ENCODE data around the gene IRS1.

DNA sequence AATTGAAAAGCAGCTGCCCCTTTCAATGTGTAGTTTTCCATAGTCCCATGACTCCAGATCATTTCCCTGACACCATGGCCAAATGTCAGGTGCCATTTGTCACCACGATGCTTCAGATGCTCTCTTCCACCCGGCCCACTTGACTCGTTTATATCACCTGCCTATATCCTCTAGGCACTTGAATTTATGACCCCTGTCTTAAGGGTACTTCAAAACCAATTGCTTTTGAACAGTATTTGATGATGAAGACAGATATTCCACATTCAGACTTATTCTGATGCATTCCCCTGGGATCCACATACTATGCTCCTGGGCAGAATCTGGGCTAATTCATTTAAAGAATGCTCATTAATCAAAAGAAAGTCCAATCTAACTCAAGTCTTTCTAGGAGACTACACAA, 19.3 kb upstream of the IRS1 start:
- TF ChIP-seq, protein P1, sequence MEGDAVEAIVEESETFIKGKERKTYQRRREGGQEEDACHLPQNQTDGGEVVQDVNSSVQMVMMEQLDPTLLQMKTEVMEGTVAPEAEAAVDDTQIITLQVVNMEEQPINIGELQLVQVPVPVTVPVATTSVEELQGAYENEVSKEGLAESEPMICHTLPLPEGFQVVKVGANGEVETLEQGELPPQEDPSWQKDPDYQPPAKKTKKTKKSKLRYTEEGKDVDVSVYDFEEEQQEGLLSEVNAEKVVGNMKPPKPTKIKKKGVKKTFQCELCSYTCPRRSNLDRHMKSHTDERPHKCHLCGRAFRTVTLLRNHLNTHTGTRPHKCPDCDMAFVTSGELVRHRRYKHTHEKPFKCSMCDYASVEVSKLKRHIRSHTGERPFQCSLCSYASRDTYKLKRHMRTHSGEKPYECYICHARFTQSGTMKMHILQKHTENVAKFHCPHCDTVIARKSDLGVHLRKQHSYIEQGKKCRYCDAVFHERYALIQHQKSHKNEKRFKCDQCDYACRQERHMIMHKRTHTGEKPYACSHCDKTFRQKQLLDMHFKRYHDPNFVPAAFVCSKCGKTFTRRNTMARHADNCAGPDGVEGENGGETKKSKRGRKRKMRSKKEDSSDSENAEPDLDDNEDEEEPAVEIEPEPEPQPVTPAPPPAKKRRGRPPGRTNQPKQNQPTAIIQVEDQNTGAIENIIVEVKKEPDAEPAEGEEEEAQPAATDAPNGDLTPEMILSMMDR (IDR thresholded peaks at IDR 0.05): no peak
- TF ChIP-seq POLR2A (IDR thresholded peaks at IDR 0.05) (no peak), POLR2AphosphoS5 (IDR thresholded peaks at IDR 0.05) (no peak)
